Umbilical cord (tissue), 2 donors: Measurements from ENCODE around the gene RALA. TPM values are rescaled to one million over a fixed set of nuclear protein-coding genes. Genes with fewer than 3 reads are reported as not detected.

ENCODE experiments used
- DNase-seq: peaks from one replicate; pipeline ENCODE4 v3.0.0-alpha.2; 2015; ENCODE audit warnings: low spot score
- total RNA-seq: library from RNA; depleted of rRNA; stranded (reverse); fragments of >200 nt; gene quantifications from one replicate; pipeline ENCODE4 v1.2.3, GENCODE V29; 2014; ENCODE audit warnings: low replicate concordance; ENCODE audit not compliant: insufficient read depth

Gene RALA, protein sequence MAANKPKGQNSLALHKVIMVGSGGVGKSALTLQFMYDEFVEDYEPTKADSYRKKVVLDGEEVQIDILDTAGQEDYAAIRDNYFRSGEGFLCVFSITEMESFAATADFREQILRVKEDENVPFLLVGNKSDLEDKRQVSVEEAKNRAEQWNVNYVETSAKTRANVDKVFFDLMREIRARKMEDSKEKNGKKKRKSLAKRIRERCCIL
- total RNA-seq, result 7.5 TPM

DNA sequence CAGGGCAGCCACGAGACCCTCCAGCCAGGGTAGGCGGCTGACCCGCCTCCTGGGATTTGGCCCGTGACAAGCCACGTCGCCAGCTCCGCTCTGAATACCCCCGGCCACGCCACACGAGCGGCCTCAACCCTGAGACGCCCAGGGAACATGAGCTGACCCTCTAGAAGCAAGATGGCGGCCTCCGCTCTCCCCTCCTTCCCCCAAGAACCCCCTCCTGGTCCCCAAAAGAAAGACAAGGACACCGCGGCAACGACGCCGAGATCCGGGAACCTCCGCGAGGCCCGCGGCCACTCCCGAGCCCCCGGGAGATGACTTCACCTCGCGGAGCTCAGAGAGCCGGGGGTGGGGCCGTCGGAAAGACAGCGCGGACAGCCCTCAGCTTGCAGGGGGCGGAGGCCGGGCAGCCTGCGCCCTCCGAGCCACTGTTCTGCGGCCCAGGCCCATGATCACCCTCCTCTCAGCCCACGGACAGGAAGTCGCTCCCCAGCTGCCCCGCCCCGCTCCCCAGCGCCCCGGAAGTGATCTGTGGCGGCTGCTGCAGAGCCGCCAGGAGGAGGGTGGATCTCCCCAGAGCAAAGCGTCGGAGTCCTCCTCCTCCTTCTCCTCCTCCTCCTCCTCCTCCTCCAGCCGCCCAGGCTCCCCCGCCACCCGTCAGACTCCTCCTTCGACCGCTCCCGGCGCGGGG lies at the start of gene RALA:
Gene RALA, plus strand, starts transcription at position 526 of the 685 bp plus-strand sequence. CDS start 63,096 bp downstream, outside the sequence.
- peak; percentile 98 for DNase-seq

DNA sequence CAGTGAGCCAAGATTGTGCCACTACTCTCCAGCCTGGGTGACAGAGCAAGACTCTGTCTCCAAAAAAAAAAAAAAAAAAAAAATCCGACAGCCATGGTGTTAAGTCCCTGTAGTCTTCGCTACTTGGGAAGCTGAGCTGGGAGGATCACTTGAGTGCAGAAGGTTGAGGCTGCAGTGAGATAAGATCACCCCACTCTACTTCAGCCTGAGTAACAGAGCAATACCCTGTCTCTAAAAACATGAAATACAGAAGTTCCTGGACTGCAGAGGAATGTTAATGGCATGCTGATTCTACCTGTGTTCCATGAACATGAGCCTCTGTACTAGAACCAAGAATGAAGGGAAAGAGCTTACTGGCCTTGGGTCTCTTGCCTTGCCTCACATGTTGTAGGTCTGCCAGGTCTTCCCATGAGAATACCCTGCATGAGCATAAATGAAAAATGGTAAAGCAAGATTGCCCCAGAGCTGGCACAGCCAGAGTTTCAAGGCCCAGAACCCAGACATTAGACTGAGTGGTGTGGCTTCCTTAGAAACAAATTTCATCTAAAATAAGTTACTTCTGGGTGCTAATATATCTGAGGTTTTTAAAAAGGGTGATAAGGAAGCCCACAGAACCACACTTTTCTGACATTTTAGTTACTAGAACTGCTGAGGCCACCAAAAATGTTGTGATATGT lies 48.6 kb upstream of the RALA start:
- DNase-seq, result no peak

DNA sequence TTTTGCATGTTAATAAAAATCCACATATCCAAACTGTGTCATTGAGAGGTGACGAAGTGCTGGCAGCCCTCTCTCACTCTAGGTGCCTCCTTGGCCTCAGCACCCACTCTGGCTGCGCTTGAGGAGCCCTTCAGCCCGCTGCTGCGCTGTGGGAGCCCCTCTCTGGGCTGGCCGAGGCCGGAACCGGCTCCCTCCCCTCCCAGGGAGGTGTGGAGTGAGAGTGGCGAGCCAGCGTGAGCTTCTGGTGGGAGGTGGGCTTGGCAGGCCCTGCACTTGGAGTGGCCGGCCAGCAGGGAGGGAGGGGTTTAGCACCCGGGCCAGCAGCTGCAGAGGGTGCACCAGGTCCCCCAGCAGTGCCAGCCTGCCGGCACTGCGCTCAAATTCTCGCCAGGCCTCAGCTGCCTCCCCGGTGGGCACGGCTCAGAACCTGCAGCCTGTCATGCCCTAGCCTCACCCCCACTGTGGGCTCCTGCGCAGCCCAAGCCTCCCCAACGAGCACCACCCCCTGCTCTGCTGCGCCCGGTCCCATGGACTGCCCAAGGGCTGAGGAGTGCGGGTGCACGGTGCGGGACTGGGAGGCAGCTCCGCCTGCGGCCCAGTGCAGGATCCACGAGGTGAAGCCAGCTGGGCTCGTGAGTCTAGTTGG lies 46.0 kb upstream of the RALA start:
- no peak for DNase-seq

DNA sequence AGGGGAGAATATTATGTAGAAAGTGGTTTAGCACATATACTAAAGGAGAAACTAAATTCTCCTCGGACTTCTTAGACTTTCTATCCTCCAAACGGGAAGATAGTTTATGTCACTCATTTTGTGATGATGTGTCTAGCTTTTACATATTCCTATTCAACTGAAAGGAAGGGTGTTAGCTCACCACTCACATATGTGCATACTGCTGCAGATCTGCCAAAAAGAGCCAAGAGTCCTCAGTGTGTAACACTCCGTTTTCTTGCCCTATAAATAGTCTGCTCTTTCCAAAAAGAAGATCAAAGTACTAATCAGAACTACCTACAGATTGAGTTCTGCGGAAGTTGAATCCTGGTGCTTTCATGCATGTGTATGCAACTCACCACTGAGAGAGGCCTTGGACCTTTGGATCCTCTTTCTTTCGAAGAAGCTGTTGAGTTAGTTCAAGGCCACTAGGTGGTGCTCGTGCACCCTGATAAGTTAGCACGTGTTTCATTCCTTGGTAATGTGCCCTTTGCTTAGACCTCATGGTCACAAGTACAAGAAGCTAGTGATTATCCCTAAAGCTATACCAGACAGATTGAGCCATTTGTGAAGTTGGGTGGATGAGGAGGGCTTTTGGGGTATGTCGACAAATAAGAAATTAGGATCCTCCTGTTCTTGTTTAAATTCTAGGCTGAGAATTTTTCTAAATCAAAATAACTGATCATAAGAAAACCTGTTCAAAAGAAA lies 43.1 kb upstream of the RALA start:
- peak; percentile 94 for DNase-seq

DNA sequence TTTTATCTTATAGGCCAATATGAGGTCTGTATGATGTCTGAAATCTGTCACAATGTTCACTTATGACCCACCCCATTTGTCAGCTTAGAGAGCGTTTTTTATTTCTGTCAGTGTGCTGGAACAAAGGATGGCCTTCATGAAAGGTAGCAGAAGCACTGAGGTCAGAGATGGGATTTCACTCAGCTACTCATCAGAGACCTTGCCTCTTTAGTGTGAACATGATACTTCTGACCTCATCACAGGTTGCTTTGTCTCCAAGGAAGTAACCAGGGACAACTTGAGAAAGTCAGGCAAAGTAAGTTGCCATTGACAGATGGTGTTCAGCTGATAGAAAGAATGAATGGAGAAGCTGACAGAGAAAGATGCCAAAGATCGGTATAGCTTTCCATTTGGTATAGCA lies 40.8 kb upstream of the RALA start:
- DNase-seq, result no peak

DNA sequence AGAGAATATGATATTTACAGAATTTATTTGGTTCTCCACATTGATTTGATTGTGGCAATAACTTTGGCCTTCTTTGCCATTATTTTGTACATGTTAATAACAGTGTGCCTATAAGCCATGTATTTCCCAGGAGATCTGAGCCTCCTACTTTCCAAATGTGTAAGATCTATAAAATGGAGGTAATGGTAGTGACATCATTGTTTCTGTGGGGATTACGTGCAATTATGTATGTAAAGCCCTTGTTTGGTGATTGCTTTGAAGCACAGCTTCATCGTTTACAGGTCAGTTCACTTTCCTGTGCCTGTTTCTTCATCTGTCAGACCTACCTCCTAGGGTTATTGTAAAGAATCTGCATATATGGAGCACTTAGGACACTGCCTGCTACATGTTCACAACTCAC lies 39.8 kb upstream of the RALA start:
- DNase-seq, result no peak

DNA sequence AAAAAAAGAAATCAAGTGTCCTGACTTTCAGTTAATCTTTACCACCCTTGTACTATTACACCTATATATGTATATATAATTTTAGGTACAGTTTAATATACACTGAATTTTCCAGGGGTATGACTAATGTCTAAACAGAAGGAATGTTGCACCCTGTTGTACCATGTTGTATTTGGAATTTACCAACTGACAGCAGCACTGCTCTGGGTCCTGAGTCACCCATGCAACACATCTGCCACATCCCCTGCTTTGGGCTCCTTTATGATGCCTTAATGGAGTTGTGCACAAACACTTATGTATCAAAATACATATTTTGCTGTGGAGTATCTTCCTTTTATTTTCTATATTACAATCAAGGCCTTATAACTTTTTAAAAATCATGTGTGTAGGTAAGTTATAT lies 36.0 kb upstream of the RALA start:
- DNase-seq, result no peak

DNA sequence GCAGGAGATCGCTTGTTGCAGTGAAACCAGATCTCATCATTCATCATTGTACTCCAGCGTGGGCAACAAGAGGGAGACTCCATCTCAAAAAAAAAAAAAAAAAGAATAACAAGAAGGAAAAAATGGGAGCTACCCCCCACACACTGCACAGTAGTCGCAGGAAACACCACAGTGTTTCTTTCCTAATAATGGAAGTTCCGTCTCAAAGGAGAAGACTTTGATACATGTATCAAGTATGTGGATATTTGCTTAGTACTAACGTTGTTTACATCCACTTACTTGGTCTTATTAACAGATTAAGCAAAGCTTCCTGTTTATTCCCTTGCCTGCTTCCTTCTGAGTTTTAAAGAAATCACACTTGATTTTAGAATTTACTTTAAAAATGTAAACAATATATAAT lies 35.0 kb upstream of the RALA start:
- no peak for DNase-seq

DNA sequence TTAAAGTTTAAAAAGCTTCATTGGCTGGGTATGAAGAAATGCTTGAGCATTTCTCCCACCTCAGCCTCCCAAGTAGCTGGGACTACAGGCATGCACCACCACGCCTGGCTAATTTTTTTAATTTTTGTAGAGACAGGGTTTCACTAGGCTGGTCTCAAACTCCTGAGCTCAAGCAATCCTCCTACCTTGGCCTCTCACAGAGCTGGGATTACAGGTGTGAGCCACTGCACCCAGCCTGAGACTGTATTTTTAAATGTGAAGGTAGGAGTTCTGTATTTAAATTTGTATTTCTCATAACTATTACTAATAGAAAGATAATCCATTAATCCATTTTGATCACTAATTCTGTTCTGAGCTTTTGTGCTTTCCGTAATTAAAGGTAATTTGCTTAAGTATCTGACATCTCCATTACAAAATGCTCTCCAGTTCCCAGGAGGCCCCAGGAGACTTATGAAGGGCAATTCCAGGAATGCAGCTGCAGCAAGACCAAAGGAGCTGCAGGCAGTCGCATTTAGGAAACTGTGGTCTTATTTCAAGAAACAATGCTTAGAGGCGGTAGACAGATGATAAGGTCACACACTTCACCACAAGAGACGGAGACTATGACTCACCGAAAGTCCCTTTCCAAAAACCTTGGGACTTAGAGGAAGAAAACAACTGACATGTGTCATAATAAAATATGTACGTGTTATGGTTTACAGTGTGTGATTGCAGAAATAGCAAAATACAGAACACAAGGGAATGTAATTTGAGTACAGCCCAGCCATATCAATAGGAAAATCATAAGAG lies 33.9 kb upstream of the RALA start:
- DNase-seq, result peak; percentile 46

DNA sequence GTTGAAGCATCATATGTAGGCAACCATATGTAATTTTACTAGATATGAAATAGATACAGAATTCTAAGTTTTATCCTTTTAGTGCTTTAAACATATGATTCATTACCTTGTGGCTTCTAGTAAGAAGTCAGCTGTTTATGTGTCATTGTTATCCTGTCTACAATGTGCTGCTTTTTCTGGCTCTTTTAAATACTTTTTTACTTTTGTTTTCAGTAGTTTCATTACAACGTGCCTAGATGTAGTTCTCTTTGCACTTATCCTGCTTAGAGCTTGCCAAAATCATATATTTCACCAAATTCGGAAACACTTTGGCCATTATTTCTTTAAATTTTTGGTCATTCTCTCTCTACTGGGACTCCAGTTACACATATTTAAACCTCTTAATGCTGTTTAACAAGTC lies 30.8 kb upstream of the RALA start:
- DNase-seq, result no peak

DNA sequence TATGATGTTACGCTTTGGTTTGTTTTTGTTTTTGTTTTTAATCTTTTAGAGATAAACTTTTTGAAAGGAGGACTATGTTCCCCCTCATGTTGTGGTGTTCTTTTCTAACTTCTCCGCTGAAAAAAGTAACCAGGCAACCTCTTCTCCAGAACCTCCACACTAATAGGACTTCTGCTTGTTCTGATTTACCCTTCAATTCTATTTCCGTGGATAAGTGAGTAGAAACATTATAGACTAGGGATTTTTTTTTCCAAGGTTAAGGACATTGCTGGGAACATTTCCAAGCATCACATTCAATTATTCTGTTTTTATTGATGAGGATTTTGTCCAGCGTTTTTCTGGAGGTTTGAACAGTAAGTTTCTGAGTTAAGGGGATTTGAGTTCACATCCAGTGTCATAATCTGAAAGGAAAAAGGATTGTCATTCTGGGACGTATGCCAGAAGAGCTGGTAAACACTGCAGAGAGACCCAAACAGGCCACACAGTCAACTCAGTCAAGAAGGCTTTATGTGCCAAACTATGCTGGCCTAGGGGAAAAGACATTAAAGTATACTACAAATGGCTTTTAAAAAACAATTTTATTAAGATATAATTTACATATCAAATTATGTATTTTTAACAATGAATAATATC lies 28.3 kb upstream of the RALA start:
- peak; percentile 65 for DNase-seq

DNA sequence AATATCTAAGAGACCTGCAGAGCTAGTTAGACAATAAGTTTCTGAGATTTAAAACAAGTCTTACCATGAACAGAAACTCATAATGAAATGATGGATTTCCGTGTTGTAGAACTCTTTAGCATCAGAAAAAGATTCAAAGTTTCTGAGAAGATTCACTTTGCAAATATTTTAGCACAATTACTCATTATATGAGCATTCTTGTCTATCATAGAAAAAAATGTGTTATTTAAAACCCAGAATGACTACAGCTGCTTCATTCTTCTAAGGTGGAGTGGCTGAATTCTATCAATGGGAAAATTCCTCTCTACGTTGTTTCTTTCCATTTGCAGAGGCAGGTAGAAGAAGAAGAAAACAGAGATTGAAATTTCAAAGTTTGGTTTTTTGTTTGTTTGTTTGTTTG lies 21.0 kb upstream of the RALA start:
- DNase-seq, result no peak

DNA sequence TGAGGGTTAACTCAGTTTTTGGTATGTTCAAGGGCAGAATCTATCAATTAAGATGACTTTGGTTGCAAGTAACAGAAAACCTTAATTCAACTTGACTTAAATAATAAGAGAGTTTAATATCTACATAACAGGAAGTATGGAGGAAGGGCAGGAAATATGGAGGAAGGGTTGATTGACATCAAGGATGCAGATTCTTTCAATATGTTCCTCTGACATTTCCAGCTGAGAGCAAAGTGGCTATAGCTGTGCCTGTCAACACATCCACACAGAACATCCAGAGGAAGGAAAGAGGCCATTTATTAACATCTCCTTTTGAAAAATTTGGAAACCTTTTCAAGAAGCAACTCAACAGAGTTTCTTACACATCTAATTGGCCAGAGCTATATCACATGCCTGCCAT lies 19.4 kb upstream of the RALA start:
- DNase-seq, result no peak

DNA sequence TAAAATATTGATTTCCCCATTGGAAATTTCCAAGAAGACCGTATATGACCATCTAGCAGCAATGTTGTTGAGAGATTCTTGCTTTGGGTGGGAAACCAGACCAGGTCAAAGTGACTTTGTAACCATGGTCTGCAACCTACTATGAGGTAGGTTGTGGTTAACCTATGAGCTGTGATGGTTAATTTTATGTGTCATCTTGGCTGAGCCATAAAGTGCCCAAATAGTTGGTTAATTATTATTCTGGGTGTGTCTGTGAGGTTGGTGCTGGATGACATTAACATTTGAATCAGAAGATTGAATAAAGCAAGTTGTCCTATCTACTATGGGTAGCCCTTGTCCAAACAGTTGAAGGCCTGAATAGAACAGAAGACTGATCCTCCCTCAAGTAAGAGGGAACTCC lies 18.3 kb upstream of the RALA start:
- DNase-seq, result no peak

DNA sequence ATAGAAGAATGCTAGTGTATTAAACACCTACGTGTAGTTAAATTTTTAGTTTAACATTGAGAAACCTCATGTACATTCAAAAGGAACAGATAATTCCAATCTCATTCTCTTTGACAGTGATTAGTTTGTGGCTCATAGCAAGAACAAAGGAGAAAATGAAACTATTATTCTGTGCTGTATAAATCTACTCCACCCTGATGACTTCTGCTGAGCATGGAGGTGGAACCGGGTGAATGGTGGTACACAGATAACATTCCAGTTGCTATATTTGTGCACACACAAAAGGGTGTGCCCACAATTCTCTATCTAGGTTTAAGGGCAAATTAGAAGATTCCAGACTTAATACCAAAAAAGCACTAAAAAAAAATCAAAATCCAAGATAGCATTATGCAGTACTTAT lies 17.0 kb upstream of the RALA start:
- no peak for DNase-seq

DNA sequence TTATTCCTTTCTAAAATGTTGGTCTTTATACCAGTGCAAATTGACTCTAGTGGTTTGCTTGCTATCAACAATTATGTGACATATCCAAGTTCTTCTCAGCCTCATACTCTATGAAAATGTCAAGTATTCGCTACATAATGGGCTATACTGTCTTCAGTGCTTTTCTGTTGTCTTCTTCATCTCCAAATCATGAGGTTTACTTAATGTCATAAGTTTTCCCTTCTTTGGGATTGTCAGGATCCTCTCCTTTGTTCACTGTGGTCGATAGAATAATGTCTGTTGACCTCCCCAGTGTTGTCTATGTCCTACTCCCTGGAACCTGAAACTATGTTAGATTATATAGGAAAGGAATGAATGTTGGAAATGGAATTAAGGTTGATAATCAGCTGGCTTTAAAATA lies 16.4 kb upstream of the RALA start:
- DNase-seq, result no peak

DNA sequence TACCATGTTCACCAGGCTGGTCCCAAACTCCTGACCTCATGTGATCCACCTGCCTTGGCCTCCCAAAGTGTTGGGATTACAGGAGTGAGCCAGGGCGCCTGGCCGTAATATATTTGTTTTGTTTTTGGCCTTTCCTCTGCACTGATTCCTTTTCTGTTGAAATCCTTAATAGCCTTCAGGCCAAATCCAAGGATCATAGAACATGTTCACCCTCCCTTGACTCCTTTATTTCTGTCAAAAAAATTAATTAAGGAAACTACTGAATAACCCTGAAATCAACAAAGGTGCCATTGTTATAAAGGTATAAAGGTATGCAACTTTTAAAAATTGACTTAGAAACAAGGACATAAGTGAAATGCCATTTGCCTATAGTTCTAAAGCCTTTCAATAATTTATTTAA lies 15.5 kb upstream of the RALA start:
- no peak for DNase-seq

DNA sequence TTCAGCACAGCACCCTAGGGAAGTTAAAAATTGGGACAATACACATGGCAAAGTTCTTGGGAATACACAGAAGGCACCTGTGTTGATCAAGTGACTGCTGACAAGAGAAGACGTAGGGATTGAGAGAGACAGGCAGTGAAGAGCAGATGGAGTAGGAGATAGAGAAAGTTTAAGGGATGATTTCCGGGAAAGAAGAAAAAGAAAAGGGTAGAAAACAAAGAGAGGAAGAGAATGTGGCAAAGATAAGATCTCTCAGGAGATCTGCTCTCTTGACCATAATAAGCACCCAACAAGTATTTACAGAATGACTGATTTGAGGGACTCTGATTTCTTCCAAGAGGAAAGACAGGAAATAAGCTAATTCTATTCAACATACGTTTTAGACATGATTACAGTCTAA lies 15.1 kb upstream of the RALA start:
- DNase-seq, result no peak

DNA sequence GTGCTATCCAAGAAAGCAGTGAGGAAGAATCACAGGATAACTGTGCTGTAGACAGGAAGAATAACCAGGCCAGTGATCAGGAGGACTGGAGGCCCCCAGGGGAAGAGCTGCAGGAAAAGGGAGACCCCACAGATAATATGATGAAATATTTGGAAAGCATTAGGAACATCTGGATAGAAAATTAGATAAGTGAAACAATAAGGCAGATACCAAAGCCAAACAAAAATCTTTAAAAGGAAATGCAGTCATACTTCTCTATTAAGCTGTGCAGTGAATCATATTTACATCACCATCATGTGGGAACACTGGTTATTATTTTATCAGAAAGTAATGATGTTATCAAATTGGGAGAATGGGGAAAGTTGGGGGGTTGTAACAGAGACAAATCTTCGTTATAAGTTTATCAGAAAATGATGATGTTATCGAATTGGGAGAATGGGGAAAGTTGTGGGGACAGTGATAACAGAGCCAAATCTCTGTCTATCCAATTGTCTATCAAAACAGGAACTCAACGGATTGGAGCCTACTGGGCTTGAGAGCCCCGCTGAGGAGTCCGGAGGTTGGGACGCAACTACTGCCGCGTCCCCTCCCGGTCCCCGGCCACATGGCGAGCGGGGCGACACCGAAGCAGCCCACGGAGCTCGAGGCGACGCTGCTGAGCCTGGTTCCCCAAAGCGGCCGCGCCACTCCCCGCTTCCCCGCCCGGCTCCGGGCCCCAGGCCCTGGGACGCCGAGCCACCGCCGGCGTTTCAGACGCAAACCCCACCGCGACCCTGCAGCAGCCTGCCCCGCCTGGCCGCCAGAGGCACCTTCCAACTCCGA lies 14.0 kb upstream of the RALA start:
- no peak for DNase-seq

DNA sequence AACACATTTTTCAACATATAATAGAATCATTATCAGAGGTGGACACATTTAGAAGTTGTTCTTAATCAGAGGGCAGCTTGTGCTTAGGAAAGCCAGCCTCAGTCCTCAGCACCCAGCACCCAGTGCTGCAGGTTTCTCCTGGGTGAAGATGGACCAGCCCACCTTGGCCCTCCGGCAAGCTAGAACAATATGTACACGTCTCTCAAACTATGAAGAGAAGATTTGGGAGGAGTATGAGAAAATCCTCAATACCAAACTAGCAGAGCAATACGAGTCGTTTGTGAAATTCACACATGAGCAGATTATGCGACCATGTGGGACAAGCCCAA lies 13.5 kb upstream of the RALA start:
- no peak for DNase-seq
